HL-60 (cell line): Measurements from ENCODE around the gene BRSK1.

ENCODE experiments used
- CTCF ChIP-seq: IDR thresholded peaks from one replicate; pipeline ENCODE4 v1.5.1; 2011; ENCODE audit warnings: low read length, control low read depth, inconsistent platforms; ENCODE audit not compliant: insufficient read depth
- TF ChIP-seq, protein P1 (sequence below): IDR thresholded peaks from 2 replicates; pipeline ENCODE4 v1.6.1; 2012; ENCODE audit warnings: low read depth; ENCODE audit not compliant: insufficient replicate concordance

- TF ChIP-seq CTCF = no peak
- TF ChIP-seq, protein P1, sequence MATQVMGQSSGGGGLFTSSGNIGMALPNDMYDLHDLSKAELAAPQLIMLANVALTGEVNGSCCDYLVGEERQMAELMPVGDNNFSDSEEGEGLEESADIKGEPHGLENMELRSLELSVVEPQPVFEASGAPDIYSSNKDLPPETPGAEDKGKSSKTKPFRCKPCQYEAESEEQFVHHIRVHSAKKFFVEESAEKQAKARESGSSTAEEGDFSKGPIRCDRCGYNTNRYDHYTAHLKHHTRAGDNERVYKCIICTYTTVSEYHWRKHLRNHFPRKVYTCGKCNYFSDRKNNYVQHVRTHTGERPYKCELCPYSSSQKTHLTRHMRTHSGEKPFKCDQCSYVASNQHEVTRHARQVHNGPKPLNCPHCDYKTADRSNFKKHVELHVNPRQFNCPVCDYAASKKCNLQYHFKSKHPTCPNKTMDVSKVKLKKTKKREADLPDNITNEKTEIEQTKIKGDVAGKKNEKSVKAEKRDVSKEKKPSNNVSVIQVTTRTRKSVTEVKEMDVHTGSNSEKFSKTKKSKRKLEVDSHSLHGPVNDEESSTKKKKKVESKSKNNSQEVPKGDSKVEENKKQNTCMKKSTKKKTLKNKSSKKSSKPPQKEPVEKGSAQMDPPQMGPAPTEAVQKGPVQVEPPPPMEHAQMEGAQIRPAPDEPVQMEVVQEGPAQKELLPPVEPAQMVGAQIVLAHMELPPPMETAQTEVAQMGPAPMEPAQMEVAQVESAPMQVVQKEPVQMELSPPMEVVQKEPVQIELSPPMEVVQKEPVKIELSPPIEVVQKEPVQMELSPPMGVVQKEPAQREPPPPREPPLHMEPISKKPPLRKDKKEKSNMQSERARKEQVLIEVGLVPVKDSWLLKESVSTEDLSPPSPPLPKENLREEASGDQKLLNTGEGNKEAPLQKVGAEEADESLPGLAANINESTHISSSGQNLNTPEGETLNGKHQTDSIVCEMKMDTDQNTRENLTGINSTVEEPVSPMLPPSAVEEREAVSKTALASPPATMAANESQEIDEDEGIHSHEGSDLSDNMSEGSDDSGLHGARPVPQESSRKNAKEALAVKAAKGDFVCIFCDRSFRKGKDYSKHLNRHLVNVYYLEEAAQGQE = no peak
Observed at GRCh38 chr19:55287361-55288079, 3.7 kb downstream of the BRSK1 start.
